Uterus (tissue), 2 donors: ENCODE results near the gene LRRC7.

ENCODE experiments used
- POLR2A ChIP-seq, 2 donors: fragments of 450-650 bp; IDR thresholded peaks; one replicate each; pipeline ENCODE4 v1.6.1; 2016; ENCODE audit warnings: antibody characterized with exemption in 2 of 2, mild to moderate bottlenecking in 1 of 2, moderate library complexity in 1 of 2
- TF ChIP-seq, protein P1 (sequence below), 4 experiments: fragments of 200-600 bp in 2 of 4; fragments of 450-650 bp in 2 of 4; sonication (generic) in 2 of 4; IDR thresholded peaks; one replicate each; pipeline ENCODE4 v1.5.1; 2016 to 2019; ENCODE audit warnings: antibody characterized with exemption in 4 of 4, mild to moderate bottlenecking in 2 of 4, moderate library complexity in 1 of 4

DNA sequence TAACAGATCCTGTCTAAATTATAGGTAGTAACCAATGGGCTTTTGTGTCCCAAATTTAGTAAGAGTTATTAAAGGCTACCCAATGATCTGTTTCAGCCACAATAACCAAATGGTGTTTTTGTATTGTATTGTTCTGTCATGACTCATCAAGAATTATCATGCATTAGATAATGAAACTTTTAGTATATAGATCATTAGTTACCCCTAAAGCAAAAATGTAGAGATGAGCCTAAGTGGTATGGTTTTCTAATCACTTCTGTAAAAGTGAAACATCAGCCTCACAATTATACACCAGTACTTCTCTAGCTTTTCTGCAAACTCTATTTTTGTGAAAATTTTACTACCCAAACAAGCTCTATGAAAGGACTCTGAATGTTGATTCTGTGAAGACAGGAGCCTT lies 71.4 kb downstream of the LRRC7 start:
- no peak for TF ChIP-seq POLR2A (IDR thresholded peaks at IDR 0.05)
- TF ChIP-seq, protein P1, sequence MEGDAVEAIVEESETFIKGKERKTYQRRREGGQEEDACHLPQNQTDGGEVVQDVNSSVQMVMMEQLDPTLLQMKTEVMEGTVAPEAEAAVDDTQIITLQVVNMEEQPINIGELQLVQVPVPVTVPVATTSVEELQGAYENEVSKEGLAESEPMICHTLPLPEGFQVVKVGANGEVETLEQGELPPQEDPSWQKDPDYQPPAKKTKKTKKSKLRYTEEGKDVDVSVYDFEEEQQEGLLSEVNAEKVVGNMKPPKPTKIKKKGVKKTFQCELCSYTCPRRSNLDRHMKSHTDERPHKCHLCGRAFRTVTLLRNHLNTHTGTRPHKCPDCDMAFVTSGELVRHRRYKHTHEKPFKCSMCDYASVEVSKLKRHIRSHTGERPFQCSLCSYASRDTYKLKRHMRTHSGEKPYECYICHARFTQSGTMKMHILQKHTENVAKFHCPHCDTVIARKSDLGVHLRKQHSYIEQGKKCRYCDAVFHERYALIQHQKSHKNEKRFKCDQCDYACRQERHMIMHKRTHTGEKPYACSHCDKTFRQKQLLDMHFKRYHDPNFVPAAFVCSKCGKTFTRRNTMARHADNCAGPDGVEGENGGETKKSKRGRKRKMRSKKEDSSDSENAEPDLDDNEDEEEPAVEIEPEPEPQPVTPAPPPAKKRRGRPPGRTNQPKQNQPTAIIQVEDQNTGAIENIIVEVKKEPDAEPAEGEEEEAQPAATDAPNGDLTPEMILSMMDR (IDR thresholded peaks at IDR 0.05), result no peak
